NCI-H526 (cell line): Measurements from ENCODE around the gene CCR3.

Experiments
- DNase-seq, 2 experiments: peaks; one replicate each; lab custom pipeline; 2025; lab: John Stamatoyannopoulos, UW

Gene CCR3

DNA sequence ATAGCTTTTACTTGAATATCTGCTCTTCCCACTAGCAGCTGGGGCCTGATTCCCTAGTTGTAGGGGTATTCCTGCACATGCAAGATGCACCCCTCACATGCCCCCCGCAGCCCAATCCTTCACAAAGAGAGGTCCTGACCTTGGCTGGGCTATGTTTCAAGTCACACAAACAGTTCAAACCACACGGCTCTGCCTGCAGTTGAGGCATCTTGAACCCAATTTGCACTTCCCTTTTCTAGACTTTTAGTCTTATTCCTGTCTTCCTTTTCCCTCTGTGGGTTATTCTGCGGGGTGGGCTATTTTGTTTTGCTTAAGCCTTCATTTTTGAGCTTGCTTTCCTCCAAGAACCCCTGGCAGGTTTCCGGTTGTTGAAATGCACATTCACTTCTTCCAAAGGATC, 20.9 kb upstream of the CCR3 start:
- DNase-seq, result no peak

DNA sequence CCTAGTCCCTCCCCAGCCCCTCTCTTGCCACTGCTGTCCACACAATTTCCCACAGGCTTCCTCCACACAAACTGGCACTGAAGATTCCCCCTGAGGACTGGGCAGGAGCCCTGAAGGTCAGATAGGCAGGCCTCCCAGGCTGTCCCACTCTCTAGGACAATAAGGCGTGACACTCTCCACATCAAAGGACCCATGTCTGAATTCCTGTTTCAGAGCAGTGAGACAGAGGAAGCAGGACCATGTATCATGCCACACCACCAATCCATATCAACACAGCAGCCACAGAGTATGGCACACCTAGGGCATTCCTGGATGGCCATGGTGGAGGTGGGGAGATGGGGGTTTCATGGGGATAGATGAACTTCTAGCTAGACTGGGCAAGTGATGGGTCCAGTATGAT, 20.3 kb upstream of the CCR3 start:
- DNase-seq, result no peak

- no peak for DNase-seq
These were observed 19.7 kb upstream of the CCR3 start for GRCh38 chr3:46222435-46223161.

- no peak for DNase-seq
These were observed 13.7 kb upstream of the CCR3 start for GRCh38 chr3:46228260-46229242.

DNA sequence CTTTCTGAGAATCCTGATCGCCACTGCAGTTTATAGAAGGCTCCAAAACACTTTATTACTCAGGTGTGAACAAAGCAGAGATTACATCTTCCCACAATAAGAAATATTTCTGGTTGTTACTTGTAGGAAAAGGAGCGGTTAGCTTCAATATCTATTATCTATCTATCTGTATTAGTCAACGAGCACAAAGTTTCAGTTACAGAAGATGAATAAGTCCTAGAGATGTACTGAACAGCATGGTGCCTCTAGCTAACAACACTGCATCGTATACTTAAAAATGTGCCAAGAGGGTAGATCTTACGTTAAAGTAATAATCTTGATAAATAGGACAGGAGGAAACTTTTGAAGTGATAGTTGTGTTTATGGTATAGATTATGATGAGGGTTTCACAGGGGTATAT, 10.9 kb upstream of the CCR3 start:
- DNase-seq, result no peak

DNA sequence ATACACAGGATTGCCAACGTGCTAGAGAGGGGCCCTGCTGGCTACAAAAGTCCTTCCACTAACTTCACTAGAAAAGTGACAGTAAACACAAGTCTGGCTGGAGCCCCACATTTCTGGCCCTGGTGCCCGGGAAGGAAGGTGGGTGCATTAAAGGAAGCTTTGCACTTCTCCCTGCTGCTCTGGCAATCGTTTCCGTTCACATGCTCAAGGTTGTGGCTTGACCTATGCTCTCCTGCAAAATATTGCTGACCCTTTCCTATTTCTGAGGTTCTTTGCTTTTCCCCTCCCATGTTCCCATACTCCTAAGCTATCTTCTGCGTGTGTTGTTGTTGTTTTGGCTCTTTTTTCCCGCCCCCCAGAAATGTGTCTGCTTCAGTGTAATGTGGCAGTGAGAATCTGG, 9.1 kb upstream of the CCR3 start:
- no peak for DNase-seq

GRCh38 chr3:46235425-46235824, 6.8 kb upstream of the CCR3 start:
- no peak for DNase-seq

GRCh38 chr3:46236294-46237054, 5.8 kb upstream of the CCR3 start:
- DNase-seq, result no peak

DNA sequence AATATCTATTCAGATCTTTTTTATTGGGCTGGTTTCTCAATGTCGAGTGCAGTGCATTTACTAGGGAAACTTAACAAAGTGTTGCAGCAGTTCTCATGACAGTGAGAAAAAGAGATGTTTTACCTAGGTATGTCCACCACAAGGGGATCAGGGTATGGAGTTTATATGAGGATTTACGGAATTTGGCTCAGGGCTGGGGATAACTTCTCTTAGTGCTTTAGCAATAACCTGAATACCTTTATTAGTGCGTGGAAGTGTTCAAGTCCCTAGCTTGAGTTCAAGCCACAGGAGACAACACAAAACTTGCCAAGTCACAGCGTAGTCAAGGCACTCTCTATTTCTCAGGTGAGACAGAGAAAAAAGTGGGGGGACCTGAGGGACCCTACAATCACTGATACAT, 3.9 kb upstream of the CCR3 start:
- no peak for DNase-seq

DNA sequence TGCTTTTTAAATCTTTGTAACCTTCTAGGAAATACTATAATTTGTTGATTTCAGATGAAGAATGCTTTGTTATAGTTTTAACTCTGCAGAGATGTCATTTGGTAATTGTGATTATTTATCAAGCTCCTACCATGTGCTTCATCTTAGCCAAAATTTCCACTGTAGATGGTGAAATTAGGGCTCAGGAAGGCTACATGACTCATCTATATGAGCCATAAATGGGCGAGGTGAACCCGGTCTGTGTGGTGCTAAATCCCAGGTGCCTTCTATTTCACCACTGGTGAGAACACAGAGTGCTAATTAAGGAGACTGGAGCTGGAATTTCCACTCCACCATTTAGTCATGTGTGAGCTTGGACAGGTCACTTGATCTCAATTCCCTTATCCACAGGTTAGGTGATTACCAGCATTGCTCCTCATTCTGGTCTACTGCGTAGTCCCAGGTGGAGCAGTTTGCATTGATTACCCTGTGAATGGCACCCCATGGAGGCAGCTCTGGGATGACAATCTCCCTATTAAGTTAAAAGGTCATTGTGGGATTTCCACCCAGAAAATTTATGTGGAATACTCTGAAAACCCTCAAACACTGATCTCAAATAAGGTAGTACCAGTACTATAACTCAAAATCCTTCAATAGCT, 2.8 kb upstream of the CCR3 start:
- DNase-seq, result no peak

GRCh38 chr3:46239952-46240351, 2.3 kb upstream of the CCR3 start:
- DNase-seq, result no peak

GRCh38 chr3:46243560-46243959, 1.3 kb downstream of the CCR3 start:
- DNase-seq, result no peak

DNA sequence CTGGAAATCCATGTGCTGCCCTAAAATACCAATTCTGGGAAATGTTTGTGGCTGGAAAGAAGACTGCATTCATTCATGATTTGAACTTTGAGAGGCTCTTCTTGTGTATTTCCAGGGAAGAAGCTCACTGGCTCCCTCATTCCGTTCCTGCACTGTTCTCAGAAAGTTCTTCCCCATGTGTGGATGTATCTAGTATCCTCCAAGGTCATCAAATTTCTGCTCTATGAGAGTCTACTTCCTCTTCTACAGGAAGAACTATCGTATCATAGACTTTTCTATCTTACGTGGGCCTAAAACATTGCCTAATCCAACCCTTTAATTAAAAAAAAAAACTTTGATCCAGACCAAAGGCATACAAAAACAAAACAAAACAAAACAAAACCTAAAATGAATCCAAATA, 2.9 kb downstream of the CCR3 start:
- no peak for DNase-seq

- DNase-seq, result no peak
These were observed 10.7 kb downstream of the CCR3 start for GRCh38 chr3:46252980-46253379.

DNA sequence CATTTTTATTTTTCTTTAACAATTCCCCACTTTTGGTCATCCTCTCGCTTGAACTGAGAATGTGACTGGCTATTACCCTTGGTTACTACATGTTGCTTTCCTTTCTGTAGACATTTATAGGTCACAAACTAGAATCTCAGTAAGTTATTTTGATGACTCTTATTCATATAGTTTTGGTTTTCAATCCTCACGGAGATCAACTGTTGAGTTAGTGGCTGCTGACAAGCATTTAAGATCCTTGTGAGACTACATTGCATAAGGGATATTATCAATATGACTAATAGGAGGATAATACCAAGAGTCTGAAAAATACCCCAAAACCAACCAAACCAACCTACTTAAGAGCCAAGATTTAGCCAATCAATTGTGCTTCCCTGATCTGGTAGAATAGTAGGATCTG, 16.3 kb downstream of the CCR3 start:
- DNase-seq, result no peak

- DNase-seq, result no peak
These were observed 19.8 kb downstream of the CCR3 start for GRCh38 chr3:46261926-46262594.

GRCh38 chr3:46264002-46264401, 21.7 kb downstream of the CCR3 start:
- DNase-seq, result no peak

GRCh38 chr3:46266598-46266997, 24.3 kb downstream of the CCR3 start:
- no peak for DNase-seq

DNA sequence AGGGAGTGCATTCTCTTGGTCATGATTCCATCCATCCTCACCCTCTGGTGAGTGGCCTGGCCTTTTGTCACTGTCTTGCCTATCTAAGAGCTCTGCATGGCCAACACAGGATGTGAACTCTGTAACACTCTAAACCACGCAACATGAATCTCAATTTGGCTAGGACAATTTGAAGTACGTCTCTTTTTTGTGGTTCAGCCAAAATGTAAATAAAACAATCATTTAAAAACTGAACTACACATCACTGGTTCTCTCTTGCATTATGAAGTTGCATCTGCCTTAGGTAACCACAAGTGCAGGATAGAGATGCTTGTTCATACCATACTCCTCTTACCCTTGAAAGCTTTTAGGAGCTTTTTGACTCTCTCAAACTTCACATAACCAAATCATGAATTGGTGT, 27.3 kb downstream of the CCR3 start:
- DNase-seq, result no peak

DNA sequence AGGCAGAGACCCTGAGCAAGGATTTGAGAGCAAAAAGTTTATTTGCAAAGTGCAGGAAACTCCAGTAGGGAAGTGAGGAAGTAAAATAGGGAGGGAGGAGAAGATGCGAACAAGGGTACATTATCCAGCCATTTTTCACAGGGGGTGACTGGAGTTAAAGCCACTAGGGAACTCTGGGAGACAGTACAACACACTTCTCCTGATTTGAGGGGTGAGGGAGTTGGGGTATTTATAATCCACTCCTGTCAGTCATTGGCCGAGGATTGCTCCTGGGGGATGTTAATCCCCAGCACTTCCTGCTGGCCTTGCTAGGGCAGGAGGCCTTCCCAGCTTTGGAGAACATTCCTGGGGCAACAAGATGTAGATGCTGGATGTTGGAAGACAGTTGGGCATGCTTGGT, 28.2 kb downstream of the CCR3 start:
- DNase-seq, result no peak

DNA sequence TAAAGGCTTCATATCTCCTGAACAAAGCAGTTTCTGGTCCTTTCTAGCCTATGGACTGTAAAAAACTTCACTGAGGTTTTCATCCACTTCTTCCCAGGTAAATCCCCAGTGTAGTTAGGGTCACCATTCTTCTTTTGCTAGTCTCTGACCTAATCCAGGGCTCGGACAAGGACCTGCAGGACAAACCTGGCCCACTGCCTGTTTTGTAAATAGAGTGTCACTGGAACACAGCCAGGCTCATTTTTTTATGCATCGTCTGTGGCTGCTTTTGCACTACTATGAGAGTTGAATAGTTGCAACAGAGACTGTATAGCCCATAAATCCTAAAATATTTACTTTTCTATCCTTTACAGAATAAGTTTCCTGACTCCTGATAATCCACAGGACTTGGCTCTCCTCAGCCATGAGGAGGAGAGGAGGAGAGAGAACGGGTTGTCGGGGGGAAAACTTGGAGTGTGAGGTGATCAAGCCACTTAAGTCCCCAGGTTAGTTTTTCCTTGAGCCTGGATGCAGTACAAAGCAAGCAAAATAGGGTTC, 29.0 kb downstream of the CCR3 start:
- DNase-seq, result no peak
